GM19468 (cell line): Measurements from ENCODE around the gene ARG1.
A peak's percentile ranks its signal among the peaks of the same experiment; 100 is the strongest.

Experiments used
- ATAC-seq: cut with Tn5 transposase; IDR thresholded peaks from one replicate; pipeline ENCODE4 v1.9.1; 2021; ENCODE audit warnings: mild to moderate bottlenecking, moderate library complexity, moderate number of reproducible peaks; ENCODE audit not compliant: unreplicated experiment; ENCODE audit errors: extremely low read depth

Gene ARG1

DNA sequence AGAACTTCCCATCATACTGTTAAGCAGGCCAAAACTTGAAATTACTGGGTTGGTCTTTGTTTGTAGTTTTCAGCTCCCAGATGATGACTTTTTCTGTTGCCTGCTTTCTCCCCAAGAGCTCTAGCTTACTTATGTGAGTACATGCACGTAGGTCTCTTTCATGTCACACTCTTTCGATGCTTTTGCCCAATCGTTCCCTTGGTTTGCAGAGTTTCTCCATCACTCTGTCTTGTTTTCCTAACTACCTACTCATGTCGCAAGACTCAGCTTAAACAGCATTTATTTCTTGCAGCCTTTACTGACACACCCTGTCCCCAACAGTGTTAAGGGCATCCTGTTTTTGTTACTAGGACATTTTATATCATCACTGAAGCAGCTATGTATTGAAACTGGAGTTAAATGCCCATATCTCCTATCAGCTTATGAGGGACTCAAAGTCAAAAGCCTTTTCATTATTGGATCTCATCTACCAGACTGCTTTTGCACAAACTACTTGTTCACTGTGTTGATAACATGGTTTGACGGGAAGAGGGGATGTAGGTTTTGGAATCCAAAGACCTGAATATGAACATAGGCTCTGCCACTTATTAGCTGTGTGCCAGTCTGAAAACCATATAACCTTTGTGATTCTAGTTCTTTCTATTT is 2.9 kb downstream of the ARG1 start:
- no peak for ATAC-seq

DNA sequence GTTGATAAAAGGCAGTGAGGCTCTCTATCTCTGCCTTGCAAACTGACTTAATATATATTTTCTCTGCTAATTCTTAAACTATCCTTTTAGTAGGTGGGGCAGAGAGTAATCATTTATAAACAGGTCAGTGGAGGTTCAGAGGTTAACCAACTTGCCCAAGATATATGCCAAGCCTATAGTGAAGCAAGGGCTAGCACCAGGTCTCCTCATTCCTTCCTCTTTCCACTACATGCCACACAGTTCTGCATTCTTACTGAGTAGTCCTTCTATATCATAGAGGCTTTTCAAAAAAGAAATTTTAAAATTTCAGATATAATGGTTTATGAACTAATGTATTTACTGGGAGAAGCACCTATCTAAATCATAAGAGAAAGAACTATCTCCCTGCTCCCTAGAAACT is 8.5 kb downstream of the ARG1 start:
- no peak for ATAC-seq

DNA sequence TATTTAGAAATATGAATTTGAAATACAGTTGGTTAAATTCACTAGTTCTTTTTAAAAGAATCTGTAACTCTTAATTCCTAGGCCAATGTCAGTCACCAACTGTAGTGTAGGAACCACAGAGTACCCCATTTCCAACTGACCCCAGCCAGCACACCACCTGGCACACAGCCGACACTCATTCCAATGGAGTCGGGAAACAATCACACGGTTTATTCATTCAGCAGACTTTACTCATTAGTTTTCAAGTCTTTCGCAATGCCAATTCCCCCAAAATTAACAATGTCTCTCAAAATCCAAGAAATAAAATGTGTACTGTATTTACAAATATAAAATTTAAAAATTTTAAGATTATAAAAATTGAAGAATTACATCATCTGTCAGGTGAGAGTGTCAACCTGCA is 13.5 kb downstream of the ARG1 start:
- no peak for ATAC-seq

DNA sequence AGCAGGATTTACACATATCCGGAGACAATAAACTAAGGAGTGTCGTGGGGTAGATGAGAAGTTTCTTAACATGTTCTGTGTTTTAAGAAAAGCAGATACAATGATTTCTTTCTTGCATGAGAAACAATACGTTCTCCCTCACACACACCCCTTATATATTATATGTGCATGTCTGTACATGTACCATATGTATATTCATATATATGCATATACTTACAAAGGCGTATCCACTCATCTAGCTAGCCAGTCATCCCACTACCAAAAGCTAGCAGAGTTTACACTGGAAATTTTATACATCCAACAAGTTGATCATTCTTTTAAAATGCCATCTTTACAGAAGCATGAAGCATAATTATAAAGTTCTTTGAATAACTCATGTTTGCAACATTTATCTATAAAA is 14.9 kb downstream of the ARG1 start:
- no peak for ATAC-seq

DNA sequence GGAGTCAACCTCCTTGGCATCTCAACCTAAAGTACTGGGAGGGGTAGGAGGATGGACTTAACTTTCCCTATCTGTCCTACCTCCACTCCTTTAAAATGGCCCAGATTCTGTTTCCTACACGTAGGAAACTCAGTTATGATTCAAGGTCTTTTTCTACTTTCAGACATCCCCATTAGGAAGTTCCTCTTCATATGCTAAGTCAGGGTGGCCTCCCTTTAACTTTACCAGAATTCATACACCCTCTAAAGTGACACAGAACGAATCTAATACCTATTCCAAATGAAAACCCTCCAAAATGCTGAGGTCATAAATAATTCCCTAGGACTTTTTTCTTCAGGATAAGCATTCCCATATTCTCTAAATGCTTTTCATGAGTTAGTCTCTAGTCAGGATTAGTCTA is 15.6 kb downstream of the ARG1 start:
- ATAC-seq: no peak

DNA sequence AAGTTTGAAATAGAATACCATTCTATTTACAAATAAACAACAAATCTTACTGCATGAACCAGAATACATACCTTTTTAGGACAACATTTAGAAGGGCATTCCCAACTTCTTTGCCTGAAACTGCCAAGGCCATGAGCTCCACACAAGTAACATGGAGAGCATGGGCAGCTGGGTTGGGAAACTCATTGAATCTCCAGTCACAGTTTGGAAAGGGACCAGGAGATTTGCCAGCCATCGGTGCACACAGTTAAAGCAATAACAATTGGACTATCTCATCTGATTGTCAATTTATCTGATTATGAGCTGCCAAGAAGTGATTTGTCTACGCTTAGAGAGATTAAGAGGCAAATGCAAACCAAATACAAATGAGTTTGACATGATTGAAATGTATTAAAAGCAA is 19.9 kb downstream of the ARG1 start:
- no peak for ATAC-seq

DNA sequence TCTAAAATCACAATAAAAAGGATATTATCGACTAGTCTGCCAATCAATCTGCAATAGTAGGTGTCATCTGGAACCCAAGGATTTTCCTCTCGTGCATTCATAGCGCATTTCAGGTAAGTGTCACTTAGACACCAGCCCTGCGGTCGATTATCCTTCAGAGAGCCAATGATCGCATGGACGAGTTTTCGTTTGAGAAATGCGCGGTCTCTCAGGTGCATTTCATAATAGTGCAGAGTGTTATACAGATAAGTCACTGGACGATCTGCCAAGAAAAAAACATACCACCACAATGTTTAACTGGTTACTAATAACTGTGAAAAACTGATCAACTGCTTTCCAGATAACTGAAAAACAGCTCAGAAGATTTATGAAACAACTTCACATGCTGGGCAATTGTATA is 21.0 kb downstream of the ARG1 start:
- no peak for ATAC-seq

DNA sequence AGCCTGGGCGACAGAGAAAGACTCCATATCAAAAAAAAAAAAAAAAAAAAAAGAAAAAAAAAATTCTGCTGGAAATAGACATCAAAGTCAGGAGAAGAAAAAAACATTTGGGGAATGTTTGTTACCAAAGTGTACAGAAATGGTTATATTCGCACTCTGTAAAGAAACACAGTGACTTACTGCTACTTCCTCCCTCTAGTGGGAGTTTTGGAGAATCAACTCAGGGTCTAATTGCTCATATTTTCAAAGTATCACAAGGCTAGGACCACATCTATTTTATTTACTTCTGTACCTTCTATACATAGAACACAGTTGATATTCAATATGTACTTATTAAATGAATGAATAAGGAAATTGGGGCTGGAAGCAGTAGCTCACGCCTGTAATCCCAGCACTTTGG is 24.4 kb downstream of the ARG1 start:
- ATAC-seq: no peak

DNA sequence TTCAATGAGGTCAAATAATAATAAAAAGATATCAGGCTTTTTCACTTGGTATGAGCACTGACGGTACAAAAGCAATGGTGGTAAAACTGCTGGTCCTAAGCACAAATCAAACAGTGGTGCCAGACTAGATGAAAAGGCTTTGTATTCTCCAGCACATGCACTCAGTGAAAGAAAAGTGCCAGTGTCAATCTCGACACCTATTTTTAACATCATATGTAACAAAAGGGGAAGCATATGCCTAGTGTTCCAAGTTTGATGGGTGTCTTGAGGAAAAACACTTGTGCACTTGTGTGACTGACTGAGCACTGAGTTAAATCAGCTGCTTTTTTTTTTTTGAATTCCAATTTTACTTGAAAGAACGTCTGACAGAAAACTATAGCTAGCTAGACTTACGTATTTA is 27.7 kb downstream of the ARG1 start:
- ATAC-seq: no peak

DNA sequence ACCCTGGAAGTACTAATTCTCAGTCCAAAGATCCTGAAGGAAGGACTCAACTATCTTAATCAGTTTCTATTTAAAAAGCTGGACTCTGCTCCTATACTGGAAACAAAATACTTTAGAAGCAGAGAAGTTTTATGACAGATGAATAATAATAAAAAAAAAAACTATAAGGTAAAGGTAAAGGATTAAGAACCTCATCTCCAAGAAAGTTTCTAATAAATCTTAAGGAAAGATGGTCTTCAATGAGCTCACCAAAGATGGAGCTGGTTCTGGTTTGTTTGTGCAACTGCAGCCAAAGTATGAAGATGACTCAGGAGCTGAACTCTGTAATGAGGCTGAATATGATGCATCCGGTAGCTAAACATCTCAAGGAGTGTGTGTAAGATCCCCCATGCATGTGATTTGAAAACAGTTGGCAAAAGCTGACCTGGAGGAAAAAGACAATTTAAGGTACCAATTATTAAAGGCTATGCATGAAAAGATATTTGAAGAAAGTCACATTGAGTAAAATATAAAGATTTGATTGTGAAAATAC is 29.8 kb downstream of the ARG1 start:
- ATAC-seq: no peak

DNA sequence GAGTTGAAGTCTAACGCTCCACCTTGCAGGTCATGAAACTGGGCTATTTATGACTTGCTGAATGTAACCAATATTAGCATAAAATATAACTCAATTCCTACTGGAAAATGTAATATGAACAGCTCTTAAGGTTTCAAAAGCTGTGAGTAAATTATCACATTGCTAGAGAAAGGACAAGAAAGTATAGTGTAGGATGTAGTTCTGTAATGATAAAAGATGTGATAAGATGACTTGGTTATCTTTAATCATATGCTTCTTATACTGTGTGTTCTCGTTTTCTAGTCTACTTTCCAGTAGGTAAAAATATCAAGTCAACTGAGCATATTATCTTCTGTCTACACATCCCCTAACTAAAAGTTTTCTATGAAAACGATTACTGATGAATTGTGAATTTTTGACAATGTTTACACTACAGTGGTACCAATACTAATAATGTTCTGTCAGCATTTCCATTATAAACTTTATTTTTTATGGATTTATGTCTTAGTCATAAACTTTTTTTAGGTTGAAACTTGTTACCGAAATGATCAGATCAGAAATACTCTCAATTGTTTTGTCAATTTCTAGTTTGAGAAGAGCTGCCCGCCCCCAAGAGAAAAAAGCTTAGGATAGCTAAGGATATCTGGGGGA is 40.4 kb downstream of the ARG1 start:
- no peak for ATAC-seq

DNA sequence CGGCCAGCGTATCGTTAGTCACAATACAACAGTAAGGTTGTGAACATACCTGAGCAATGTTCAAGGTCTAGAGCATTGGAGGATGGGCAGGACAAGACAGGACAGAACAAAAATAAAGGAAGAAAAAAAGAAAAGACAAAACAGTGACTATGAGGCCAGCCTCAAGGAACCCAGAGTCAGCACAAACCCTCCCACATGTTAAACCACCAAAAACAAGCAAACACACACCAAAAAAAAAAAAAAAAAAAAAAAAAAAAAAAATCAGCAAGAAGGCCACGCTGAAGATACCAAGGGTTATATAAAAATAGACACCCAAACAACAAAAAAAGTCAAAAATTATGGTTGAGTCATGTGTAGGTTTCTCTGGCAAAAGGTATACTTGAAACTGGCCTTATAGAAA is 42.2 kb downstream of the ARG1 start:
- no peak for ATAC-seq

DNA sequence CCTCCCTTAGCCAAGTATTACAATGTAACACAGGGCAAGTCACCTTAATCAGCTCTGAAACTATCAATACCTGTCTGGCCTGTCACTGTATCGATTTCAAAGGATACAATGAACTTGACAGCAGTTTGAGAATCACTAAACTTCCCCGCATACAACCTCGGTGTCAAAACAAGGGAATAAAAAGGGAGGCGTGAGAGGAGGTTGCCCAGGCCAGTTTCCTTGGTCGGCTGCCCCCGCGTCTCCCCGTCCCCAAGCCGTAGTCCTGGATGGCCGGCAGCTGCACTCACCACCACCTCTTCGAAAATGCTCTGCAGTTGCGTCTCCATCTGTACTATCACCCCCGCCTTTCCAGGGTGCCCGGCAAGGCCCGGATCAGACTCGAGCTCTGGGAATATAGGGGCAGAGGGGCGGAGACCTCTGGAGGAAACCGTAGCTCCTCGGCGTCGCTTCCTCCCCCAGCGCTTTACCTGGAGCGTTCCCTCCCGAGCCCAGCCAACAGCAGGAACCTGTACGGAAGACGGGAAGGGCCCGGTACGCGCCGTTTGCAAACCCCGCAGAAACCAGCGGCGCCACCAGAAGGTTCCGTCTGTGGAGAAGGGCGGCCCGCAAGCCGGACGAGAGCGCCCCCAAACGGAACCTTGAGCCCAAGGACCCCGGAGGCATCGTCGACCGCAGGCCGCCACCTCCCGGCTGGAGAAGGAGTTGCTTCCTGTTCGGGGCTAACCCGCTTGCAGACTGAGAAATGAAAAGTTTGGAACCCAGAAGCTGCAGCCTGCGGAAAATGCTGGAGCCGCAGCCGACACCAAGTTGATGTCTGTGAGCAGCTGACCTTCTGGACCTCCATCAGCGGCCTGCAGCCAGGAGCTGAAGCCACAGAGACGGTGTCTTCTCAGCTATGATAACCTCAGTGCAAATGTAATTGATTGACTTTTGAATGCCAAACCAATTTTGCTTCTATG is 55.0 kb downstream of the ARG1 start, which contains the start of gene MED23:
MED23 (minus strand) TSS at position 519 of the 959 bp plus-strand sequence; CDS start at position 326, 193 bp downstream.
- peak; percentile 98 for ATAC-seq

DNA sequence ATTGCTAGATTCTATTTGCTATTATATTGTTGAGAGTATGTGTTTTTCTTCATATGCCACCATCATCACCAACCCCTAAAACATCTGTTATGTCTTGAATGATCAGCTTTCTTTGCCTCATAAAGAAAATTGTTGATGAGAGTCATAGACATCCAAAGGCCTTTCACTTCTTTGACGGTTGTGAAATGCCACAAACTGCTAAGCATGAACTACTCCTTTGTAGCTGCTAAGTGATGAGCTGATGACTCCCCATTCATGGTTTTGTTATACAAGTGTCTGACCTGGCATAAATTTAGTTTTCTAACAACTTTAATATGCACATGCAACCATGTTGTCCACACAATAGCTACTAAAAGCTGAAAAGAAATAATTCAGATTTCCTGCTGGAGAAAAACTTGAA is 55.7 kb downstream of the ARG1 start:
- ATAC-seq: no peak

DNA sequence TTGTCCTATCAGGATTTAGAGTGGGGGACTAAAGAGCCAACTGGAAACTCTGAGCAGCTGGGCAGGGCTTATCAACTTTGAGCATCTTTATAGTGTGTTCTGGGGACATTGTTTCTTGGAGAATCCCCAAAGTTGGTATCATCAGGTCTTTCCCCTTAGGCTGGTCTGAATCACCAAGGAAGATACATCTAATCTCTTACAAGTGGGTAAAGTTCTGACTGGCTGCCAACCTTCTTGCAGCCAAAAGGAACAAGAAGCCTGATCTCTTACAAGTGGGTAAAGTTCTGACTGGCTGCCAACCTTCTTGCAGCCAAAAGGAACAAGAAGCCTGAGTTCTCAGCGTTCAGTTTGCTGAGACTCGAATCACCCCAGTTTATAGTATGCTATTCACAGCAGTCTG is 56.6 kb downstream of the ARG1 start:
- no peak for ATAC-seq

DNA sequence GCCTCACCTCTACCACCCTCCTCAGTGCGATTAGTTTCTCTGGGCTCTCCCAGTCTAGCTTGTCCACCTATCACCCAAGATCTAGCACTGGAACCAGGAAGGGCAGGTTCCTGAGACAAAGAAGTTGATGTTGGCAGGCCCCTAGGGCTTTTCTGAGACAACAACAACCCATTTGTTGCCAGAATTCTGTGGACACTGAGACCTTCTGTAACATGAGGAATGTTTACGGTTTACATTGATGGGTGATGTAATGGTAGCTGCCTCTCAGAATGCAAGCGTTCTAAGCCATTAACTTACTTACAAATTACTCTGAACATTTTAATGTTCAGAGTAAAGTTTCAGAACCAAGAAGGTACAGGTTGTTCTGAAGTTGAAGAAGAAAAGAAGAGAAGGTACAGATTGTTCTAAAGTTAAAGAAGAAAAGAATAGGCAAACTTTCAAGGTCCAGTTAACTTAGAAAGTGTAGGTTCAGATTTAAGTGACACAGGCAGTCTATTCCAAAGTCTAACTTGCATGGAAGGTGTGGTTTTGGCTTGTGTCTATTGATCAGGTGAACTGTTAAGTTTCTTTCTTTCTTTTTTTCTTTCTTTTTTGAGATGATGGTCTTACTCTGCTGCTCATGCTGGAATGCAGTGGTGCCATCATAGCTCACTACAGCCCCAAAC is 58.7 kb downstream of the ARG1 start:
- no peak for ATAC-seq
